Peyer's patch (tissue), 4 donors: Measurements from ENCODE around the gene CNTROB. TPM values are rescaled to one million over a fixed set of nuclear protein-coding genes. Genes with fewer than 3 reads are reported as not detected.
A peak's percentile ranks its signal among the peaks of the same experiment; 100 is the strongest.
"Not testable (repeated sequence)": the region's sequence is repeated elsewhere in the genome, so short reads cannot be mapped to it uniquely, and the experiment has no call there.

Source experiments
- DNase-seq, 3 donors: peaks; one replicate each; pipeline ENCODE4 v3.0.0-alpha.2; 2017 to 2019
- H3K27ac ChIP-seq, 4 donors: fragments of 200-600 bp; sonication (generic); one replicate each; pipeline ENCODE4 v1.5.1; 2016 to 2019
- H3K27me3 ChIP-seq, 2 donors: fragments of 200-600 bp; sonication (generic); one replicate each; pipeline ENCODE4 v1.5.1; 2019
- H3K36me3 ChIP-seq, 3 donors: fragments of 200-600 bp; sonication (generic); one replicate each; pipeline ENCODE4 v1.5.1; 2016 to 2019
- H3K4me1 ChIP-seq, 4 donors: fragments of 200-600 bp; sonication (generic); one replicate each; pipeline ENCODE4 v1.5.1; 2016 to 2019
- H3K4me3 ChIP-seq, 4 donors: fragments of 200-600 bp; sonication (generic); 1 replicate in 3 of 4; 2 replicates in 1 of 4; pipeline ENCODE4 v1.5.1; 2016 to 2019; ENCODE audit warnings: mild to moderate bottlenecking in 1 of 4
- H3K9me3 ChIP-seq, 4 donors: fragments of 200-600 bp; sonication (generic); one replicate each; pipeline ENCODE4 v1.5.1; 2016 to 2019; ENCODE audit warnings: mild to moderate bottlenecking in 1 of 4
- POLR2A ChIP-seq, 2 donors: fragments of 450-650 bp; IDR thresholded peaks; one replicate each; pipeline ENCODE4 v1.5.1; 2017; ENCODE audit warnings: antibody characterized with exemption in 2 of 2, mild to moderate bottlenecking in 2 of 2, moderate library complexity in 2 of 2
- total RNA-seq, 4 donors: library from RNA; depleted of rRNA; stranded (reverse); fragments of >200 nt; gene quantifications; one replicate each; pipeline ENCODE4 v1.1.0, GENCODE V29; 2016
- TF ChIP-seq, protein P1 (sequence below), 6 experiments: fragments of 450-650 bp in 4 of 6; fragments of 200-600 bp in 2 of 6; sonication (generic) in 1 of 6; IDR thresholded peaks; one replicate each; pipeline ENCODE4 v1.5.1; 2017 to 2019; ENCODE audit warnings: antibody characterized with exemption in 6 of 6, mild to moderate bottlenecking in 3 of 6, moderate library complexity in 1 of 6

Gene CNTROB
- total RNA-seq, 4 donors from 2014 or later, result 30.5 to 120 (median 45.2) TPM

- Histone ChIP-seq H3K4me3 (no peak overlapping the region), H3K9me3 (no peaks in the 10 kb centered on the region), H3K4me1 (no peaks in the 10 kb centered on the region), H3K36me3 (peaks cover 0 to 63% (median 0%) of the 10 kb centered on the region in 3 donors), H3K27ac (no peak overlapping the region), H3K27me3 (no peaks in the 10 kb centered on the region)
- peak in 1 of 3 donors; percentile 2 for DNase-seq
- TF ChIP-seq, protein P1, sequence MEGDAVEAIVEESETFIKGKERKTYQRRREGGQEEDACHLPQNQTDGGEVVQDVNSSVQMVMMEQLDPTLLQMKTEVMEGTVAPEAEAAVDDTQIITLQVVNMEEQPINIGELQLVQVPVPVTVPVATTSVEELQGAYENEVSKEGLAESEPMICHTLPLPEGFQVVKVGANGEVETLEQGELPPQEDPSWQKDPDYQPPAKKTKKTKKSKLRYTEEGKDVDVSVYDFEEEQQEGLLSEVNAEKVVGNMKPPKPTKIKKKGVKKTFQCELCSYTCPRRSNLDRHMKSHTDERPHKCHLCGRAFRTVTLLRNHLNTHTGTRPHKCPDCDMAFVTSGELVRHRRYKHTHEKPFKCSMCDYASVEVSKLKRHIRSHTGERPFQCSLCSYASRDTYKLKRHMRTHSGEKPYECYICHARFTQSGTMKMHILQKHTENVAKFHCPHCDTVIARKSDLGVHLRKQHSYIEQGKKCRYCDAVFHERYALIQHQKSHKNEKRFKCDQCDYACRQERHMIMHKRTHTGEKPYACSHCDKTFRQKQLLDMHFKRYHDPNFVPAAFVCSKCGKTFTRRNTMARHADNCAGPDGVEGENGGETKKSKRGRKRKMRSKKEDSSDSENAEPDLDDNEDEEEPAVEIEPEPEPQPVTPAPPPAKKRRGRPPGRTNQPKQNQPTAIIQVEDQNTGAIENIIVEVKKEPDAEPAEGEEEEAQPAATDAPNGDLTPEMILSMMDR (IDR thresholded peaks at IDR 0.05), result no peak
Measured at GRCh38 chr17:7947651-7948050, 15.6 kb downstream of the CNTROB start.

- Histone ChIP-seq H3K4me1 (no peaks in the 10 kb centered on the region), H3K27ac (no peak overlapping the region), H3K4me3 (no peak overlapping the region), H3K27me3 (no peaks in the 10 kb centered on the region), H3K36me3 (peaks cover 0 to 38% (median 0%) of the 10 kb centered on the region in 3 donors), H3K9me3 (no peaks in the 10 kb centered on the region)
- DNase-seq, result no peak
- no peak for TF ChIP-seq POLR2A (IDR thresholded peaks at IDR 0.05)
- TF ChIP-seq, protein P1 (IDR thresholded peaks at IDR 0.05), result no peak
Measured at GRCh38 chr17:7950578-7950977, 18.6 kb downstream of the CNTROB start.

- TF ChIP-seq, protein P1 (IDR thresholded peaks at IDR 0.05), result no peak
- no peak for TF ChIP-seq POLR2A (IDR thresholded peaks at IDR 0.05)
- no peak overlapping the region for H3K4me3 ChIP-seq
- H3K4me1 ChIP-seq, result no peaks in the 10 kb centered on the region
- H3K9me3 ChIP-seq, result no peaks in the 10 kb centered on the region
- H3K27ac ChIP-seq, result no peak overlapping the region
- peak in 1 of 3 donors; percentile 43 for DNase-seq
- no peaks in the 10 kb centered on the region for H3K27me3 ChIP-seq
- peaks cover 0 to 31% (median 0%) of the 10 kb centered on the region in 3 donors for H3K36me3 ChIP-seq
Measured at GRCh38 chr17:7951143-7951792, 19.3 kb downstream of the CNTROB start.

DNA sequence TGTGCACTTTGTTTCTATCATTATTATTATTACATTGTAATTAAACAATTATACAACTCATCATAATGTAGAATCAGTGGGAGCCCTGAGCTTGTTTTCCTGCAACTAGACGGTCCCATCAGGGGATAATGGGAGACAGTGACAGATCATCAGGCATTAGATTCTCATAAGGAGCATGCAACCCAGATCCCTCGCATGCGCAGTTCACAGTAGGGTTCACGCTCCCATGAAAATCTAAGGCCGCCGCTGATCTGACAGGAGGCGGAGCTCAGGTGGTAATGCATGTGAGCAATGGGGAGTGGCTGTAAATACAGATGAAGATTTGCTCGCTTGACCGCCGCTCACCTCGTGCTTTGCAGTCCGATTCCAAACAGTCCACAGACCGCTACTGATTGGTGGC, 21.3 kb downstream of the CNTROB start:
- H3K9me3 ChIP-seq, DNase-seq, H3K4me1 ChIP-seq, H3K27ac ChIP-seq, H3K4me3 ChIP-seq, H3K27me3 ChIP-seq: not testable (repeated sequence)
- H3K36me3 ChIP-seq, result peaks cover 0 to 14% (median 0%) of the 10 kb centered on the region in 3 donors

DNA sequence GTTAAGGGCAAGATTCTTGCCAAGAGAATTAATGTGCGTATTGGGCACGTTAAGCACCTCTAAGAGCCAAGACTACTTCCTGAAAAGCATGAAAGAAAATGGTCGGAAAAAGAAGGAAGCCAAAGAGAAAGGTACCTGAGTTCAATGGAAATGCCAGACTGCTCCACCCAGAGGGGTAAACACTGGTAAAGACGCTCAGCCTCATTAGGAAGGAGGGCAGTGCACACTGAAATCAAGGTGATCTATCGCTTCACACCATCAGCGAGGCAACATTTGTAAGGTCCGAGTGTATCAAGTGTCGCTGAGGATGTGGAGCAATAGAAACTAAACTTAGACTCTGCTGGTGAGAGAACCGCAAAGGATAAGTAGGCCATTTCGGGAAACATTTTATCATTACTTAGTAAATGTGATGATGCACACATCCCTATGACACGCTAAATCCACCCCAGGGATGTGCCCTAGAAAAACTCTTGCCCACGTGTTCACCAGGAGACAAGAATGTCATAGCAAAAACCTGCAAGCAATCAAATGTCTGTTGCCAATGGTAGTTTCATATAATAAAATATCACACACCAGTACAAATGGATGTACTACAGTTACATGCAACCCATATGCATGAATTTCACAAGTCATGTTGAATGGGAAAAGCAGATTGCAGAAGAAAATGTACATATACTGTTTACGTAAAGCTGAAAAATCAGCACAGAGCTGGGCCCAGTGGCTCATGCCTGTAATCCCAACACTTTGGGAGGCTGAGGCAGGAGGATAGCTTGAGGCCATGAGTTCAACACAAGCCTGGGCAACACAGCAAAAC, 23.6 kb downstream of the CNTROB start:
- no peaks in the 10 kb centered on the region for H3K36me3 ChIP-seq
- H3K9me3 ChIP-seq, result no peaks in the 10 kb centered on the region
- no peak overlapping the region for H3K4me3 ChIP-seq
- H3K4me1 ChIP-seq, result no peaks in the 10 kb centered on the region
- no peak for TF ChIP-seq POLR2A (IDR thresholded peaks at IDR 0.05)
- TF ChIP-seq, protein P1 (IDR thresholded peaks at IDR 0.05), result no peak
- DNase-seq, result no peak
- no peaks in the 10 kb centered on the region for H3K27me3 ChIP-seq
- H3K27ac ChIP-seq, result no peak overlapping the region
